Left lung (tissue), 10 donors: ENCODE data around the gene CHCHD3. TPM values are rescaled to one million over a fixed set of nuclear protein-coding genes. Genes with fewer than 3 reads are reported as not detected.

Experiments used
- ATAC-seq: fragments of 200-7000 bp; cut with Tn5 transposase; one replicate; pipeline ENCODE4 v1.9.1; 2020; ENCODE audit warnings: moderate library complexity
- DNase-seq, 4 donors: peaks; one replicate each; pipeline ENCODE4 v3.0.0-alpha.2; 2013 to 2020
- H3K27ac ChIP-seq, 2 donors: fragments of 200-600 bp; sonication (generic) in 1 of 2; one replicate each; pipeline versions ENCODE4 v1.5.0 to v1.8.0; 2020 to 2021
- H3K27me3 ChIP-seq, 2 donors: fragments of 200-600 bp; sonication (generic) in 1 of 2; one replicate each; pipeline versions ENCODE4 v1.5.0 to v1.8.0; 2020 to 2021
- H3K36me3 ChIP-seq, 2 donors: fragments of 200-600 bp; sonication (generic) in 1 of 2; one replicate each; pipeline versions ENCODE4 v1.5.0 to v1.8.0; 2020 to 2021
- H3K4me1 ChIP-seq, 2 donors: fragments of 200-600 bp; one replicate each; pipeline ENCODE4 v1.8.0; 2021
- H3K4me3 ChIP-seq, 2 donors: fragments of 200-600 bp; sonication (generic) in 1 of 2; one replicate each; pipeline versions ENCODE4 v1.5.0 to v1.8.0; 2020 to 2021; ENCODE audit warnings: mild to moderate bottlenecking in 1 of 2
- H3K9me3 ChIP-seq, 2 donors: fragments of 200-600 bp; sonication (generic) in 1 of 2; one replicate each; pipeline versions ENCODE4 v1.5.0 to v1.8.0; 2020 to 2021
- CTCF ChIP-seq, 2 donors: fragments of 200-600 bp; sonication (generic) in 1 of 2; IDR thresholded peaks; one replicate each; pipeline versions ENCODE4 v1.5.0 to v1.8.0; 2021; ENCODE audit warnings: antibody characterized with exemption in 2 of 2
- intact Hi-C, 2 donors: fragments of 100-400 bp; cut with DNase I; formaldehyde crosslinking; loops; one replicate each; pipeline versions ENCODE4 v1.11.2 to v1.14.2; 2022
- polyA plus RNA-seq, 6 donors: library from polyadenylated mRNA; unstranded; fragments of 120-200 nt; gene quantifications; one replicate each; pipeline ENCODE4 v1.2.1, GENCODE V29; 2013; ENCODE audit not compliant: insufficient read length in 6 of 6
- total RNA-seq, 2 donors: library from RNA; stranded (reverse); fragmentation: NEBNext Ultra II Directional; extraction: Animal tissue kit (Norgen Biotek cat#: 25700); gene quantifications; one replicate each; pipeline ENCODE4 v1.2.1, GENCODE V29; 2021
- donor health status: DM: no; HTN: yes; CAD: no.
- donor health status: DM: no; HTN: no; CAD: no.

The CHCHD3 gene
- total and polyA plus RNA-seq, 8 donors = 45.4 to 58.9 (median 54.5) TPM

- Histone ChIP-seq H3K27ac (no peak overlapping the region), H3K27me3 (no peaks in the 10 kb centered on the region)
- intact Hi-C loops = no loop called here
Observed at GRCh38 chr7:133054162-133054840, 27.6 kb downstream of the CHCHD3 start.

GRCh38 chr7:133053321-133053891 lies 28.5 kb downstream of the CHCHD3 start:
- ATAC-seq (peak; percentile 75), DNase-seq (no peak)
- Histone ChIP-seq H3K4me3 (no peak overlapping the region), H3K27ac (no peak overlapping the region), H3K27me3 (no peaks in the 10 kb centered on the region), H3K4me1 (peaks cover 3 to 4% of the 10 kb centered on the region in 2 donors), H3K9me3 (no peaks in the 10 kb centered on the region), H3K36me3 (no peaks in the 10 kb centered on the region)
- no peak for TF ChIP-seq CTCF (IDR thresholded peaks at IDR 0.05)
- intact Hi-C loops = no loop called here

More at GRCh38 chr7:133054162-133054840, 27.6 kb downstream of the CHCHD3 start:
- DNase-seq = no peak
- no peak overlapping the region for H3K4me3 ChIP-seq
- TF ChIP-seq CTCF (IDR thresholded peaks at IDR 0.05) = no peak
- H3K9me3 ChIP-seq = no peaks in the 10 kb centered on the region
- H3K4me1 ChIP-seq = peaks cover 3 to 4% of the 10 kb centered on the region in 2 donors
- no peak for ATAC-seq
- H3K36me3 ChIP-seq = no peaks in the 10 kb centered on the region

GRCh38 chr7:133052826-133053225 lies 29.1 kb downstream of the CHCHD3 start:
- H3K36me3 ChIP-seq = no peaks in the 10 kb centered on the region
- no peak overlapping the region for H3K27ac ChIP-seq
- no peak overlapping the region for H3K4me3 ChIP-seq
- no peak for ATAC-seq
- H3K9me3 ChIP-seq = no peaks in the 10 kb centered on the region
- DNase-seq = no peak
- H3K4me1 ChIP-seq = peaks cover 3 to 4% of the 10 kb centered on the region in 2 donors
- intact Hi-C loops = no loop called here
- no peak for TF ChIP-seq CTCF (IDR thresholded peaks at IDR 0.05)
- H3K27me3 ChIP-seq = no peaks in the 10 kb centered on the region

- no peak for ATAC-seq
- H3K27me3 ChIP-seq = no peaks in the 10 kb centered on the region
- intact Hi-C loops = no loop called here
- DNase-seq = no peak
- H3K4me3 ChIP-seq = no peak overlapping the region
- H3K36me3 ChIP-seq = no peaks in the 10 kb centered on the region
- H3K27ac ChIP-seq = no peak overlapping the region
- H3K4me1 ChIP-seq = peaks cover 3 to 4% of the 10 kb centered on the region in 2 donors
- no peak for TF ChIP-seq CTCF (IDR thresholded peaks at IDR 0.05)
- H3K9me3 ChIP-seq = no peaks in the 10 kb centered on the region
Observed at GRCh38 chr7:133052401-133052756, 29.5 kb downstream of the CHCHD3 start.

- intact Hi-C loops = no loop called here
- H3K27ac ChIP-seq = no peak overlapping the region
- no peaks in the 10 kb centered on the region for H3K27me3 ChIP-seq
- no peaks in the 10 kb centered on the region for H3K36me3 ChIP-seq
- H3K4me1 ChIP-seq = peaks cover 3 to 4% of the 10 kb centered on the region in 2 donors
- ATAC-seq (no peak), DNase-seq (no peak)
- TF ChIP-seq CTCF (IDR thresholded peaks at IDR 0.05) = no peak
- H3K9me3 ChIP-seq = no peaks in the 10 kb centered on the region
- no peak overlapping the region for H3K4me3 ChIP-seq
Observed at GRCh38 chr7:133051719-133052400, 30.0 kb downstream of the CHCHD3 start.
